GM23248 (cell line): Measurements from ENCODE around the gene LEF1.

Experiments used
- EZH2 ChIP-seq: fragments of 200-600 bp; sonication (generic); IDR thresholded peaks from 2 replicates; pipeline ENCODE4 v1.6.1; 2018; ENCODE audit warnings: antibody characterized with exemption, mild to moderate bottlenecking; ENCODE audit not compliant: insufficient read depth, poor library complexity, severe bottlenecking
- EZH2phosphoT487 ChIP-seq: fragments of 200-600 bp; sonication (generic); IDR thresholded peaks from 2 replicates; pipeline ENCODE4 v1.6.1; 2018; ENCODE audit warnings: antibody characterized with exemption, moderate library complexity, mild to moderate bottlenecking, low read depth; ENCODE audit not compliant: insufficient read depth

DNA sequence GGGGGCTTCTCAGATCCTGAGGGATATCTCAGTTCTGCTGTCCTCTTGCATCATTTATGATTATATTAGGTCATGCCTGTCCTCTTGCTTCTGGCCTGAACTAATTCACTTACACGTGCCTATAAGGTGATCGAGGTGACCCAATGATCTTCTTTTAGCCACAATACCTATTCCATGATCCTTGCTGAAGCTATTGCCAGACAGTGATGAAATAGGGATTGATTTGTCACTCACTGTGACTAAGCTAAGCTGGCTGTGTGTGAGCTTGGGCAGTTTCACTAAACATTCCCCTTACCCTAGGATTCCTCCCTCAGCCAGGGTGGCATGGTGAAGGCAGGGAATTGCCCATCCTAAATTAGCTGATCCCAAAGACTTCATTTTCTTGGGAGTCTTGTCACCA is 160.0 kb downstream of the LEF1 start:
- TF ChIP-seq EZH2: no peak
- TF ChIP-seq EZH2phosphoT487: no peak
